C1 segment of cervical spinal cord (tissue), 14 donors: ENCODE data around the gene OSBPL8.

Experiments
- DNase-seq, 14 donors: peaks; one replicate each; lab custom pipeline; 2025; lab: John Stamatoyannopoulos, UW

OSBPL8 gene, protein sequence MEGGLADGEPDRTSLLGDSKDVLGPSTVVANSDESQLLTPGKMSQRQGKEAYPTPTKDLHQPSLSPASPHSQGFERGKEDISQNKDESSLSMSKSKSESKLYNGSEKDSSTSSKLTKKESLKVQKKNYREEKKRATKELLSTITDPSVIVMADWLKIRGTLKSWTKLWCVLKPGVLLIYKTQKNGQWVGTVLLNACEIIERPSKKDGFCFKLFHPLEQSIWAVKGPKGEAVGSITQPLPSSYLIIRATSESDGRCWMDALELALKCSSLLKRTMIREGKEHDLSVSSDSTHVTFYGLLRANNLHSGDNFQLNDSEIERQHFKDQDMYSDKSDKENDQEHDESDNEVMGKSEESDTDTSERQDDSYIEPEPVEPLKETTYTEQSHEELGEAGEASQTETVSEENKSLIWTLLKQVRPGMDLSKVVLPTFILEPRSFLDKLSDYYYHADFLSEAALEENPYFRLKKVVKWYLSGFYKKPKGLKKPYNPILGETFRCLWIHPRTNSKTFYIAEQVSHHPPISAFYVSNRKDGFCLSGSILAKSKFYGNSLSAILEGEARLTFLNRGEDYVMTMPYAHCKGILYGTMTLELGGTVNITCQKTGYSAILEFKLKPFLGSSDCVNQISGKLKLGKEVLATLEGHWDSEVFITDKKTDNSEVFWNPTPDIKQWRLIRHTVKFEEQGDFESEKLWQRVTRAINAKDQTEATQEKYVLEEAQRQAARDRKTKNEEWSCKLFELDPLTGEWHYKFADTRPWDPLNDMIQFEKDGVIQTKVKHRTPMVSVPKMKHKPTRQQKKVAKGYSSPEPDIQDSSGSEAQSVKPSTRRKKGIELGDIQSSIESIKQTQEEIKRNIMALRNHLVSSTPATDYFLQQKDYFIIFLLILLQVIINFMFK

DNA sequence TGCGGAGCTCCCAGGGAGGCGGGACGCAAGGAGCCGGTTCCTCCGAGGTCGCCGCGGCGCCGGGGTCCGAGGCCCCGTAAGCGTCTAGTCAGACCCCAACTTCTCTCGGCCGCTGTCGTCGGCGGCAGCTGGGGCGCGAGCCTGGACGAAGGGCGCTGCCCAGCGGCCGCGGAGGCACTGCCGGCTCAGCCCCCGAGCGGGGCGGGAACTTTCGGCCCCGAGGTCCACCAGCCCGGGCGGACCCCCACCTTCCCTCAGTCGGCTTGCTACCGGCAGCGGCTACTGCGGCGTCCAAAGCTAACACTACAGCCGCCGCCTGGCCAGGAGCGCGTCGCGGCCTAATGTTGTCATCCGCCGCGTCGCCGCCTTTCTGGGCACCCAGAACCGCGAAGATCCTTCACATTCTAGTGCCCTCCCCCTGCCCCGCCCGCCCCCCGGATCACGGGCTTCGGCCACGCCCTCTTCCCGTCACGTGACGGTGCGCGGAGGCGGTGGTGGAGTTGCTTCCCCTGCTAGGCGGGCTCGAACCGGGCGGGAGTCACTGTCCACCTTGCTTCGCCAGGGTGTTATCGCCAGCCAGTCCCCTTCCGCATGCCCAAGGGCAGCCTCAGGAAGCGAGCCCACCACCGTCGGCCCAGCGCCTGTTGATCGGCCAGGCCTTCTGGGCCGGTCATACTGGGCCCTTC is at the start of gene OSBPL8:
Gene OSBPL8, minus strand, starts transcription at position 372 of the 686 bp plus-strand sequence. CDS start 72,220 bp downstream, outside the sequence.
- peak; percentile 90 to 98 (median 94) for DNase-seq

DNA sequence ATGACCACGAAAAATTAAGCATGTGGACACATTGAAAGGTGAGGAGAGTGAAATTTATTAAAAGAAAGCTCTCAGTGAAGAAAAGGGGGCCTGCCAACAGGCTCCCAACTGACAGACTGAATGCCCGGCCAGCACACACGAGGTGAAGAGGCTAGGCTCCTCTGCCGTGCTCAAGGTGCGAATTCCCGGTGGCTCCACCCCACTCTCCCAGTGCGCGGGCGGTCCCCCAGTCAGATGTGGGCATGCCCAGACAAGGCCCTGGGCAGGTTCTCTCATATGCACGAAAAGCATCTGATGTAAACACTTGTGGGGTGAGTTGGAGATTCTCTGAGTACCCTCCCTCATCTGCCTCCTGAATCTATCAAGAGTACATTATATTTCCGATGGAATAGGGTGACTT is 48.5 kb upstream of the OSBPL8 start:
- no peak for DNase-seq

DNA sequence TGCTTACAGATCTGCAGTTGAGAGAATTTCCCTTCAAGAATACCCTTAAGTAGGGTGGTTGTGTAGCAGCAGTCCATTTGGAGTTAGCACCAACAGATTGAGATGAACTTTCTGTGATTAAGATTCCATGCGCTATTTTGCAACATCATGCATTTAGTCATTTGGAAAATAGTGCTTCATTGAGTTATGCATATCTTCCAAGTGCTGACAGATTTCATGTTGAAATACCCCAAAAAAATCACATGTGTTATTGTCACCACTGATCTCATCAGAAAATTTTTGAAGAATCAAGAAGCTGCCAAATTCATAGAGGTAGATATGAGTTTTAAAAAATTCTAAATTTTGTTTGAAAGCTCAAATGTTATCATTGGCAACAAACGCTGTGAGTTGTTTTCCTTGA is 35.5 kb upstream of the OSBPL8 start:
- no peak for DNase-seq

DNA sequence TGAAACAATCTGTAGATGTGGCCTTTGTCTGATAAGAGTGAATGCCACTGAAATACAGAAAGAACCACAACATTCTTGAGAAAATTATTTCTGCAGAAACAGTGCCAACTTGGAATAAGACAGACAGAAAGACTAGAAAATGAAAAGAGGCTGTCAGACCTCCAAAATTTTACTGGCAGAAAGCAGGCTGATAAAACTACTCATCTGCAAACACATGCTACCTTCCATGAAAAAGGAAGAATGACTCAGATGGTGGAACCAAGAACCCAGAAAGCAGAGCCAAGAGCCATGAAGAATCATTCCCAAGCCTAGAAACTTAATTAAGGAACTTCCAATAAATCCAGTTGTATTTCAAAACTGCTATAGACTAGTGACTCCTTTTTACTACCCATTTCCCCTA is 31.9 kb upstream of the OSBPL8 start:
- DNase-seq = no peak

DNA sequence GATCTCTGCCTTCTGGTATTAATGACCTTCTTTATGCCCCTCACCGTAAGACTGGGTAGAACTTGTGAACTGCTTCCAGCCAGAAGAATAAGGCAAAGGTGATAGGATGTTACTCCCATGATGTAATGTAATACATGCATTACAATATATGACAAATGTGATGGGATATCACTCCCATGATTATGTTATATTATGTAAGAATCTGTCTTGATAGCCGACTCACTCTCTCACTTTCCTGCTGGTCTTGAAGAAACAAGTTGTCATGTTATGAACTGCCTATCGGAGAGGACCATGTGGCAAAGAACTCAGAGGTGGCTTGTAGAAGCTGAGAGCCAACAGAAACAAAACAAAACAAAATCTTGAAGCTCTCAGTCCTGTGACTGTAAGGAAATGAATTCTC is 30.6 kb upstream of the OSBPL8 start:
- DNase-seq = no peak

DNA sequence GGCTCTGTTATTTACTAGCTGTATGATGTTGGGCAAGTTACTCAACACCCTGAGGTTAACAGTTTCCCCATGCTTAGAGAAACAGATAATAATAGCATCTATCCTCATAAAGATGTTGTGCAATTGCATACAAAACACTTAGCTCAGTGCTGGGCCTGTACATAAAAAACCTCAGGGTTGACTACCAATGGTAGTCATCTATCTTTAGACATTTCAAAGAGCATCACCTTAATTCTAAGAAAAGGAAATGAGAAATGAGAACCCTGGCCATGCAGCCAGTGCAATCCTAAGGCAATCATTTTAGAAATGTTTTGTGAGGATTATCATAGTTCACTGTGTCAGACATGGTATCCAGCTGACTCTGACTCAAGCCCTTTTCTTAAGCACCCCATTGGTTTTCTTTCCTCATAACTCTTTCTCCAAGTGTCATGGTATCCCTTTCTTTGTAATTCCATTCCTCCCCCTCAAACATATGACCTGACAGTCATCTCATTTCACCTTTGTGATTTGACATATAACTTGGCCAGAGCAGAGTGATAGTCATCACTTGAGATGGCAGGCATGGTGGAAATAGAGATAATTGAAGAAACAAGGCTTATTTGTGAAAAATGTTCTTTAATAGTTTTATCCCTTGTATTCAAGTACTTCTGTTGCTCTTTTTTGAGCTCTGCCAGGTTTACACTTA is 29.5 kb upstream of the OSBPL8 start:
- no peak for DNase-seq

DNA sequence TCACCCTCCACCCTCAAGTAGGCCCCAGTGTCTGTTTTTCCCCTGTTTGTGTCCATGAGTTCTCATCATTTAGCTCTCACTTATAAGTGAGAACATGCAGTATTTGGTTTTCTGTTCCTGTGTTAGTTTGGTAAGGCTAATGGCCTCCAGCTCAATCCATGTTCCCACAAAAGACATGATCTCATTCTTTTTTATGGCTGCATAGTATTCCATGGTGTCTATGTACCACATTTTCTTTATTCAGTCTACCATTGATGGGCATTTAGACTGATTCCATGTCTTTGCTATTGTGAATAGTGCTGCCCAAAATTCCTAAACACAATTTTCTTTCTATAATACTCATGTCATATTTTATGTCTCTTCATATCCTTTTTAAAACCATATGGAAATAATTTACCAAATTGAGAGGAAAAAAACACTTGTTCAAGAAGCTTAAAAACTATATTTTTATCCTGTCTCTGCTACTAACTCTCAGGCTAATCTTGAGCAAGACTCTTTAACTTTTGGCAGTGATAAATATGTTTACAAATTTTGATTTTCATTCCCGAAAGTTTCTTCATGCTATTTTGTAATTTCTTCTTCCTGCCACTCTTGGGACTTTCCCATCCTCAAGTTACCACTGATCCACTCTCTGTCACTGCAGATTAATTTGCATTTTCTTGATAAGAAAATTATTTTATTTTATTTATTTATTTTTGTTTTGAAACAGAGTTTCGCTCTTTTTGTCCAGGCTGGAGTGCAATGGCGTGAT is 28.0 kb upstream of the OSBPL8 start:
- DNase-seq = no peak

DNA sequence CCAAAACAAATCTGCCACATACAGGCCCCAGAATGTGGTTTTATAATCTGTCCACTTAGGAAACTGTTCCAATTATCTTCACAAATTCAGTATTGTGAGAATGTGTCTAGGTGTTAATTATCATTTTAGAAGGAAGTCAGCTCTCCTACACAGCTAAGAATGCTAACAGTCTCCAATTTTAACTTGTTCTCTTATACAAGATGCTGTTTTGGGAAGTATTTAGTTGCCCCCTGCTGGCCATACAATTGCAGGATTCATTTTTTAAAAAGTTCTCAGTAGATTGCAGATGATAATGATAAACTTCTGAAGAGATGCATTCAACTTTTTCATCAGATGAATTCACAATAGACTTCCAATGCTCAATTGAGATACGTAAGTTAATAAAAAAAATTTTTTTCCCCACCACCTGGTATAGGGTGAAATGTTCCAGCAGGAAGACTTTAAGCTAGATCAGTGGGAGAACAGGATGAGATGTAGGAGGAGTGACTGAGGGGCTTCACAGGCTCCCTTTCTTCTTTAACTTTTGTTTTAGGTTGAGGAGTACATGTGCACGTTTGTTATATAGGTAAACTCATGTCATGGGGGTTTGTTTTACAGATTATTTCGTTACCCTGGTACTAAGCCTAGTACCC is 27.3 kb upstream of the OSBPL8 start:
- no peak for DNase-seq

DNA sequence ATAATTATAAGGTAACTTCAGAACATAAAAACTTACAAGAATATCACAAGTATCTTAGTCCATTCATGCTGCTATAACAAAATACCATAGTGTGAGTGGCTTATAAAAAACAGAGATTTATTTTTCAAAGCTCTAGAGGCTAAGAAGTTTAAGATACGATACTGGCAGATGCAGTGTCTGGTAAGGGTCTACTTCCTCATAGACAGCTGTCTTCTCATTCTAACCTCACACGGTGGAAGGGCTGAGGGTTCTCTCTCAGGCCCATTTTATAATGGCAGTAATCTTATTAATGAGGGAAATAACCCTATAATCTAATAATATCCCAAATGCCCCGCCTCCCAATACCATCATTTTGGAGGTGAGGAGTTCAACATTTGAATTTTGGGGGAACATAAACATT is 23.7 kb upstream of the OSBPL8 start:
- DNase-seq = no peak

DNA sequence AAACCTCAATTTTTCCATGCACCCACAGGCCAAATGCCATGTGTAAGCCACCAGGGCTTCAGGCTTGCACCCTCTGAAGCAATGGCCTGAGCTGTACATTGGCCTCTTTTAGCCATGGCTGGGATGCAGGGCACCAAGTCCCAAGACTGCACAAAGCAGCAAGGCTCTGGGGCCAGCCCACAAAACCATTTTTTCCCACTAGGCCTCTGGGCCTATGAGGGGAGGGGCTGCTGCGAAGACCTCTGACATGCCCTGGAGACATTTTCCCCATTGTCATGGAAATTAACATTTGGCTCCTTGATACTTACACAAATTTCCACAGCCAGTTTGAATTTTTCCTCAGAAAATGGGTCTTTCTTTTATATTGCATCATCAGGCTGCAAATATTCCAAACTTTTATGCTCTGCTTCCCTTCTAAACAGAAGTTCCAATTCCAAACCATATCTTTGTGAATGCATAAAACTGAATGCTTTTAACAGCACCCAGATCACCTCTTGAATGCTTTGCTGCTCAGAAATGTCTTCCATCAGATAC is 14.3 kb upstream of the OSBPL8 start:
- DNase-seq = no peak

DNA sequence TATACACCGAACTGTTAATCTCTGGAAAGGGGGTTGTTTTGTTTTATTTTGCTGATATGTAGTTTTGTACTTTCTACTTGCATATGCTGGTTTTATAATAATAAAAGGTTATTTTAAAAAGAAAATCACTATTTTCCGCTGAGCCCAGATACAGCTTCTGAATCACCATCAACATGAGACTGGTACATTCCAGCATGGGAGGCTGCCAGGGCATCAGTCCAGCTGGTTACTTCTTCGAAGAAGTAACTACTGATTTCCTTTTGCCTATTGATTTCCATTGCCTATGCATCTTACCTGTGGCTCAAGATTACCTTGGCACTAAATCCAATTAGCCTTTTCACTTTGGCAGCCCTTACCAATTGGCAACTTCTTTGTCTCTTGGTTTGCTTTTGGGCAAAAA is 11.7 kb upstream of the OSBPL8 start:
- no peak for DNase-seq

DNA sequence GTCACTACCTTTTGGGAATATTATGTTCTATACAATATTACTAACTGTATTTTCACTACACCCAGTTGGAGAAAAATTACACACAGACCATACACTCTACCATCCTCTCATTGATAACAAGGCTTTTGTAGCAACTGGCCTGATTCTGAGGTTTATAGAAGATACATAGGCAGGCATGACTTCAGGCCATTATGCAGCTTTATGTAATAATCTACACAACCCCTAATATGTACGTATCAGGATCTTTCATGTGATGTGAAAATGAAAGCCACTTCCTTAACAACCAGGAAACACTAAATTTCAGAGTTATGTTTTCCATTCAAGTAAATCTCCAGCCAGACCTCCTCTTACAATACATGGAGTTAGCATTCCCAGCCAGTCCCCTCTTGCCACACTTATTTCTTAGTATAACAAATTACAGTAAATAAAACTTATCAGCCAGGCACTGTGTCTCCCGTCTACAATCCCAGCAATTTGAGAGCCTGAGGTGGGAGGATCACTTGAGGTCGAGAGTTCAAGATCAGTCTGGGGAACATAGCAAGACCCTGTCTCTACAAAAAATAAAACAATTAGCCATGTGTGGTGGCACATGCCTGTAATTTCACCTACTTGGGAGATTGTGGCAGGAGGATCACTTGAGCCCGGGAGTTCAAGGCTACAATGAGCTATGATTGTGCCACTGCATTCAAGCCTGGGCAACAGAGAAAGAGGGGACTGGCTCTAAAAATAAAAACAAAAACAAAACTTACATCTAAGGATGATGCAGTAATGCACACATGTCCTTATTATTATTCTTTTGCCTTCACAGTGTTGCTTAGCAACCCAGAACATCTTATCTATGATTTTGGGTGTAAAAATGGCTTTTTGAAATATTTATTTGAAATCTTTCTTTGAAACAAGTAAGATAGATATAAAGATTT is 10.4 kb upstream of the OSBPL8 start:
- no peak for DNase-seq

DNA sequence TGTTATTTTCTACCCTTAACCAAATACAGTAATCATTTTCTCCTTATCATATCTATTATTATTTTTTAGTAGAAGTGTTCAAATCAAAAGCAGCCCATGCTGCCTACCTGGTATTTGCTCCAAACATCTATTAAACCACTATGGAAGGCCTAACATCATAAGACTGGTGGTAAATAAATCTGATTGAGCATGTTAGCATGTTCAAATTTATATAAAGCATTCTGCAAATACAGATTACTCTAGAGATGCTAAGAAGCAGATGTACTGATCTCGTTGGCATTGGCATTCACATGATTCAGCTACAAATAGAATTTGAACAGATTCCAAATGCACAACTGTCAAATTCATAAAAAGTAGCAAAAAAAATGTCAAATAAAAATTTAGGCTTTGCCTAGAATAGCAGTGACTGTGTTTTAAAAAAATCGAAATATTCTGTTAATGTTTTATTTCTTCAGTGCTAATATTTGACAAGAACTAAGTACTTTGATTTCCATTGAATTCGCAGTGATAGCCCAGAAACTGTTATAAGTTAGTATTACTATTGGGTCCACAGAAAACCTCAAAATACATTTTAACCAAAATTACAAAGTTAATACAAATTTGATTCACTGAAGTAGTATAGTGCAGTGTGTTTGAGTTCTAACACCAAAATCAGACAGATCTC is 9.4 kb upstream of the OSBPL8 start:
- no peak for DNase-seq

DNA sequence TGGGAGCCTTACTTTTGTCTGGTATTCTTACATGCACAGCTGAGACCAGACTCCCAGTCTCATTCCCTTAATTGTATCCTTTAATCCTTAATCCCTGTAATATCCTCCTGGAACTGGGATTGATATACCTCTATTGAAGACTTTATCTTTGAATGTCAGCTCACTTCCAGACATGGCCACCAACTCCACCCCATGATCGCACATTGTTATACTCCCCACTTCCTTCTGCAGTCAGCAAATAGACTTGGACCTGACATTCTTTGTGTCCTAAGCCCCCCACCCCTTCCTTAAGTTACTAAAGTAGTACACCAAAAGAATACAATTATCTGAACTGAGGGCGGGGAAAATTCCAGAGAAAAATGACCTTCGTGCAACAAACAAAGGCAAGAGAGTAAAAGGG is 8.6 kb upstream of the OSBPL8 start:
- DNase-seq = no peak

DNA sequence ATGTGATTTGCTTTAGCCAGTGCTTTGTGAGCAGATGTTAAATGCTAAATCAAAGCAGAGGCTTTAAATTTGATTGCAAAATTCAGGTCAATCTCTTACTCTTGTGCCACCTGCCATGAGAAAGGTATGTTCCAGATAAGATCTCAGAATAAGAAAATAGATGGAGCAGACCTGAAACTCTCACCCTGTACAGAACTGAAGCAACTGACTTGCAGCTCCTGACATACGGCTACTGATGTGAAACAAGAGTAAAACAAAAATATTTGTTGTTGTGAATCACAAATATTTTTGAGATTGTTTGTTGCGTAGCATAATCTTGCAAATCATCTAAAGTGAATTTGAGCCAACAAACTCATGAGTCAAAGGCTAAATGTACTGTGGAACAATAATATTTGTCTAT is 3.5 kb upstream of the OSBPL8 start:
- DNase-seq = no peak

DNA sequence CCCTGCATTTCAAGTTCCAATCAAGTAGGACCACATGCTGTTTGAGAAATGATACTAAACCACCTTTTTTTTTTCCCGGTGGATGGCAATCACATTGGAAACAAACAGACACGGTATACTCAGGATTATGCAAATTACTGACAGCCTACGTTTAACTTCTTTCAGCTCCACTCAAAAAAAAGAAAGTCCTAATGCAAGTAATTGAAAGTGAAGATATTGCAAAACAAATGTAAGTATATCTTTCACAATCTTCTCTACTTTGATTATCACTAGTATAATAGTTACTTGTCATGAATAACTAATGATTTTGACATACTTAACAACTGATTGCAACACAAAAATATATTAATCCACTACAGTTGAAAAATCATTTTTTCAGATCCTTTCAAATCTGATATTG is 2.6 kb upstream of the OSBPL8 start:
- no peak for DNase-seq

DNA sequence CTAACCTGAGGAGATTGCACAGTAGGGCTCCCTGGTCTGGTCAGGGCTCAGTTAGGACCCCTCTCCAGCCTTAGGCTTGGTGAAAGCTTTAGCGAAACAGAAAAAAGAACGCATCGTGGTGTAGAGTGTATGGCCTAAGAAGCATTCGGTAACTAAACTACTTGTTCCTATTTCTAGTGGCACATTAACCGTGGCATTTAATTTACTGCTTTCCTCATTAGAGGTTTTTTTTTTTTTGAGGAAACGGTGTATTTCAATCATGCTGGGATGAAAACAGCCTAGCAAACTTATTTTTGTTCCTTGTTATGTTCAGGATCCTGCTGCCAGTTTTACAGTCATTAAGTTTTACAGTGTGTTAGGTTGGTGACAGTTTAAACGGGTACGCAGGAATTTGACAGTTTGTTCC is 518 bp upstream of the OSBPL8 start:
- no peak for DNase-seq

DNA sequence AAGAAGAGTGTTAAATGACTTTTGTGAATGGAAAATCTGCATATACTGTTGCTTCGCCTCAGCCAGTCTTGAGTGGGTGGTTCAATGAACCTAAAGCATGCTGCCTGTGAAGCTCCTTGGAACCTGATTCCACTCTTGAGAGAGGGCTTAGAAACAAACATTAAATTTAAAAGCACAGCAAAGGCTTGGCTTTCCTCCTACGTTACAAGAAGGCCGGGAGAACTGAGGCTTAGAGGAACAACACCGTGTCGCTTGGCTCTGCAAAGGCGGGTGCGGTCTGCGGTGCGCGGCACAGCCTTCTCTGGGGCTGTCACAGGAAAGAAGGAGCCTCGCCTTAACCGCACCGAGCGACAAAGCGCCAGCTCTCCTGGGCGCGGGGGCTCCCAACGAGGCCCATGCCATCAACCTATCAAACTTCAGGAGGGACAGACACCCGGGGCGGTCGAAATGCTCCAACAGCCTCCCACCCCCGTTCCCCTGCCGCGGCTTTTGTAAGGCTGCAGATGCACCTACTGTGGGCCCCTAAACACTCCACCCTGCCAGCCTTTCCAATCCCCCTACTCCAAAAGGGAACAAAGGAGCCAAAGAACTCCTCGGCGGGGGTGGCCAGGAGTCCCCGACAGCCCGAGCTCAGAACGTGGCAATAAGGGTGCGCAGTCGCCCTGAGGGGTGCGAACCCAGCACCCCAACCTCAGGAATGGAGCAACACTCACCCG is 729 bp downstream of the OSBPL8 start:
- peak in 11 of 14 donors; percentile 25 to 72 (median 56) for DNase-seq
